Trophoblast cell (in vitro differentiated cells and primary cell): ENCODE measurements around the gene MTHFD1L.

Source experiments
- DNase-seq, 2 donors: peaks; one replicate each; pipeline ENCODE4 v3.0.0-alpha.2; 2016
- H2AFZ ChIP-seq: 2 replicates; pipeline ENCODE4 v1.6.1; 2013; ENCODE audit warnings: low read length, moderate library complexity, mild to moderate bottlenecking; ENCODE audit not compliant: insufficient read depth, poor library complexity
- H2AK5ac ChIP-seq: 2 replicates; pipeline ENCODE4 v1.6.1; 2013; ENCODE audit warnings: mild to moderate bottlenecking, low read length
- H2BK120ac ChIP-seq: 2 replicates; pipeline ENCODE4 v1.6.1; 2013; ENCODE audit warnings: low read length, mild to moderate bottlenecking, moderate library complexity; ENCODE audit not compliant: insufficient read depth, poor library complexity
- H2BK12ac ChIP-seq: 2 replicates; pipeline ENCODE4 v1.6.1; 2013; ENCODE audit warnings: mild to moderate bottlenecking, low read length, moderate library complexity
- H2BK5ac ChIP-seq: 2 replicates; pipeline ENCODE4 v1.6.1; 2013; ENCODE audit warnings: low read length, low read depth, moderate library complexity, mild to moderate bottlenecking; ENCODE audit not compliant: poor library complexity
- H3K14ac ChIP-seq: 2 replicates; pipeline ENCODE4 v1.6.1; 2013; ENCODE audit warnings: mild to moderate bottlenecking, low read length
- H3K18ac ChIP-seq: 2 replicates; pipeline ENCODE4 v1.6.1; 2013; ENCODE audit warnings: mild to moderate bottlenecking, low read length
- H3K23ac ChIP-seq: 2 replicates; pipeline ENCODE4 v1.6.1; 2013; ENCODE audit warnings: low read length
- H3K27ac ChIP-seq: 2 replicates; pipeline ENCODE4 v1.5.1; 2013; ENCODE audit warnings: low read depth, mild to moderate bottlenecking, inconsistent platforms, low read length, moderate library complexity
- H3K27me3 ChIP-seq: 2 replicates; pipeline ENCODE4 v1.6.1; 2013; ENCODE audit warnings: inconsistent platforms, mild to moderate bottlenecking, low read length, moderate library complexity; ENCODE audit not compliant: insufficient read depth
- H3K36me3 ChIP-seq, 2 experiments: 1 replicate in 1 of 2; 2 replicates in 1 of 2; pipeline ENCODE4 v1.6.1; 2013; ENCODE audit warnings: low read length in 2 of 2, mild to moderate bottlenecking in 2 of 2, moderate library complexity in 1 of 2; ENCODE audit not compliant: insufficient read depth in 2 of 2, control insufficient read depth in 1 of 2
- H3K4ac ChIP-seq: 2 replicates; pipeline ENCODE4 v1.6.1; 2013; ENCODE audit warnings: low read depth, mild to moderate bottlenecking, low read length, moderate library complexity
- H3K4me1 ChIP-seq, 2 experiments: 1 replicate in 1 of 2; 2 replicates in 1 of 2; pipeline ENCODE4 v1.6.1; 2013; ENCODE audit warnings: low read length in 2 of 2, mild to moderate bottlenecking in 2 of 2, moderate library complexity in 1 of 2; ENCODE audit not compliant: insufficient read depth in 2 of 2, control insufficient read depth in 1 of 2
- H3K4me2 ChIP-seq: 2 replicates; pipeline ENCODE4 v1.6.1; 2013; ENCODE audit warnings: inconsistent platforms, mild to moderate bottlenecking, low read length, moderate library complexity
- H3K4me3 ChIP-seq: 2 replicates; pipeline ENCODE4 v1.5.1; 2013; ENCODE audit warnings: mild to moderate bottlenecking, low read depth, low read length, inconsistent platforms
- H3K79me1 ChIP-seq: one replicate; pipeline ENCODE4 v1.6.1; 2013; ENCODE audit warnings: low read length
- H3K79me2 ChIP-seq: 2 replicates; pipeline ENCODE4 v1.6.1; 2013; ENCODE audit warnings: low read length, mild to moderate bottlenecking; ENCODE audit not compliant: control insufficient read depth, insufficient read depth, poor library complexity
- H3K9ac ChIP-seq: 2 replicates; pipeline ENCODE4 v1.6.1; 2013; ENCODE audit warnings: mild to moderate bottlenecking, low read length
- H3K9me3 ChIP-seq: 2 replicates; pipeline ENCODE4 v1.6.1; 2013; ENCODE audit warnings: low read depth, mild to moderate bottlenecking, control low read depth, inconsistent platforms, low read length; ENCODE audit not compliant: insufficient read depth
- H4K12ac ChIP-seq: 2 replicates; pipeline ENCODE4 v1.6.1; 2013; ENCODE audit warnings: low read depth, mild to moderate bottlenecking, low read length, moderate library complexity
- H4K8ac ChIP-seq: 2 replicates; pipeline ENCODE4 v1.6.1; 2013; ENCODE audit warnings: low read depth, mild to moderate bottlenecking, low read length, moderate library complexity
- H4K91ac ChIP-seq: one replicate; pipeline ENCODE4 v1.6.1; 2013; ENCODE audit warnings: low read depth, mild to moderate bottlenecking, low read length, moderate library complexity
- WGBS: extraction: QIAGEN DNeasy Blood & Tissue Kit; methylation state at CpG from one replicate; pipeline ENCODE4 v1.1.7; 2013; ENCODE audit warnings: missing lambda C conversion rate; ENCODE audit not compliant: insufficient read length, insufficient coverage; ENCODE audit errors: extremely low coverage; 5-methylcytosine and 5-hydroxymethylcytosine counted together

The MTHFD1L gene

GRCh38 chr6:151089978-151090377, 224.5 kb downstream of the MTHFD1L start:
- peak overlapping the region; percentile 16 for H3K14ac ChIP-seq
- no peak overlapping the region for H3K27ac ChIP-seq
- no peak overlapping the region for H3K23ac ChIP-seq
- H2AFZ ChIP-seq, result no peak overlapping the region
- no peak overlapping the region for H2BK12ac ChIP-seq
- H3K4ac ChIP-seq, result no peak overlapping the region
- no peak overlapping the region for H3K4me2 ChIP-seq
- H2AK5ac ChIP-seq, result peak overlapping the region; percentile 45
- H2BK120ac ChIP-seq, result no peak overlapping the region
- H3K18ac ChIP-seq, result no peak overlapping the region
- DNase-seq, result no peak
- H3K79me2 ChIP-seq, result no peaks in the 10 kb centered on the region
- peaks cover 2% of the 10 kb centered on the region for H3K9me3 ChIP-seq
- no peak overlapping the region for H4K12ac ChIP-seq
- H3K9ac ChIP-seq, result no peak overlapping the region
- no peak overlapping the region for H2BK5ac ChIP-seq
- H3K27me3 ChIP-seq, result no peaks in the 10 kb centered on the region
- H4K8ac ChIP-seq, result no peak overlapping the region
- no CpG with 5 or more reads among the region's 4 CpGs for WGBS
- H4K91ac ChIP-seq, result no peak overlapping the region
- H3K79me1 ChIP-seq, result peaks cover 11% of the 10 kb centered on the region
- peaks cover 5 to 6% of the 10 kb centered on the region in 2 experiments for H3K36me3 ChIP-seq
- H3K4me3 ChIP-seq, result no peak overlapping the region
- H3K4me1 ChIP-seq, result peaks cover 18 to 23% of the 10 kb centered on the region in 2 experiments

- Histone ChIP-seq H3K4ac (no peak overlapping the region), H2AFZ (no peak overlapping the region), H3K4me3 (no peak overlapping the region), H3K4me2 (no peak overlapping the region), H3K27ac (no peak overlapping the region), H2AK5ac (peak overlapping the region; percentile 72), H4K8ac (no peak overlapping the region), H3K79me1 (peaks cover 11% of the 10 kb centered on the region), H3K18ac (no peak overlapping the region), H3K36me3 (peaks cover 8% of the 10 kb centered on the region in 2 experiments), H3K14ac (no peak overlapping the region), H2BK12ac (no peak overlapping the region), H3K9me3 (peaks cover 3% of the 10 kb centered on the region), H4K91ac (peak overlapping the region; percentile 61), H3K79me2 (no peaks in the 10 kb centered on the region), H3K23ac (no peak overlapping the region), H2BK5ac (no peak overlapping the region), H3K27me3 (no peaks in the 10 kb centered on the region), H3K4me1 (peaks cover 18 to 23% of the 10 kb centered on the region in 2 experiments), H4K12ac (no peak overlapping the region), H2BK120ac (peak overlapping the region; percentile 40), H3K9ac (no peak overlapping the region)
- no CpG with 5 or more reads among the region's 4 CpGs for WGBS
- DNase-seq, result peak; percentile 33 to 91
These were observed 226.1 kb downstream of the MTHFD1L start for GRCh38 chr6:151091571-151091970.

GRCh38 chr6:151092591-151092990, 227.1 kb downstream of the MTHFD1L start:
- H3K14ac ChIP-seq, result no peak overlapping the region
- H4K8ac ChIP-seq, result no peak overlapping the region
- no peak overlapping the region for H3K4ac ChIP-seq
- H3K4me1 ChIP-seq, result peaks cover 18 to 23% of the 10 kb centered on the region in 2 experiments
- H3K79me1 ChIP-seq, result peaks cover 11% of the 10 kb centered on the region
- peaks cover 4% of the 10 kb centered on the region for H3K9me3 ChIP-seq
- H2BK5ac ChIP-seq, result no peak overlapping the region
- H2AFZ ChIP-seq, result no peak overlapping the region
- H3K27me3 ChIP-seq, result no peaks in the 10 kb centered on the region
- no peak overlapping the region for H3K9ac ChIP-seq
- no peaks in the 10 kb centered on the region for H3K79me2 ChIP-seq
- no peak overlapping the region for H4K91ac ChIP-seq
- no peak overlapping the region for H2BK120ac ChIP-seq
- H3K18ac ChIP-seq, result no peak overlapping the region
- H2BK12ac ChIP-seq, result no peak overlapping the region
- DNase-seq, result no peak
- no peak overlapping the region for H2AK5ac ChIP-seq
- H3K4me2 ChIP-seq, result no peak overlapping the region
- H3K4me3 ChIP-seq, result no peak overlapping the region
- H4K12ac ChIP-seq, result no peak overlapping the region
- no peak overlapping the region for H3K27ac ChIP-seq
- H3K36me3 ChIP-seq, result peaks cover 8 to 9% of the 10 kb centered on the region in 2 experiments
- no peak overlapping the region for H3K23ac ChIP-seq
- no CpG with 5 or more reads among the region's 5 CpGs for WGBS

GRCh38 chr6:151093706-151094105, 228.2 kb downstream of the MTHFD1L start:
- Histone ChIP-seq H3K18ac (no peak overlapping the region), H2BK120ac (no peak overlapping the region), H3K9me3 (peaks cover 4% of the 10 kb centered on the region), H3K27ac (no peak overlapping the region), H2BK12ac (no peak overlapping the region), H4K12ac (no peak overlapping the region), H3K9ac (no peak overlapping the region), H4K8ac (no peak overlapping the region), H3K4me1 (peaks cover 13 to 19% of the 10 kb centered on the region in 2 experiments), H3K4me3 (no peak overlapping the region), H3K4ac (no peak overlapping the region), H3K79me2 (no peaks in the 10 kb centered on the region), H3K14ac (no peak overlapping the region), H2BK5ac (no peak overlapping the region), H3K36me3 (peaks cover 8 to 9% of the 10 kb centered on the region in 2 experiments), H3K79me1 (peaks cover 6% of the 10 kb centered on the region), H3K23ac (no peak overlapping the region), H2AK5ac (no peak overlapping the region), H3K27me3 (no peaks in the 10 kb centered on the region), H3K4me2 (no peak overlapping the region), H2AFZ (no peak overlapping the region), H4K91ac (no peak overlapping the region)
- DNase-seq, result no peak
- WGBS, result no CpG with 5 or more reads among the region's 5 CpGs
